Stimulated activated CD4-positive, alpha-beta T cell treated with anti-CD3 and anti-CD28 coated beads, Interleukin-15, amount 100 ng/mL, for 24 hours (primary cell): Measurements from ENCODE around the gene CLDND1.
"Not testable (repeated sequence)": the region's sequence is repeated elsewhere in the genome, so short reads cannot be mapped to it uniquely, and the experiment has no call there.

Experiments used
- DNase-seq: peaks from one replicate; pipeline ENCODE4 v3.0.0-alpha.2; 2020

The CLDND1 gene

GRCh38 chr3:98522544-98523281 is at the start of gene CLDND1:
CLDND1 (minus strand) TSS chr3:98522902; CDS start chr3:98521424, 1,478 bp downstream.
- DNase-seq, result peak; percentile 95

- DNase-seq, result no peak
Observed at GRCh38 chr3:98568402-98568801, 45.7 kb upstream of the CLDND1 start.

GRCh38 chr3:98567666-98568270 is 45.1 kb upstream of the CLDND1 start:
- no peak for DNase-seq

GRCh38 chr3:98565843-98566242 is 43.1 kb upstream of the CLDND1 start:
- DNase-seq, result no peak

- no peak for DNase-seq
Observed at GRCh38 chr3:98565237-98565643, 42.5 kb upstream of the CLDND1 start.

GRCh38 chr3:98564282-98565005 is 41.7 kb upstream of the CLDND1 start:
- DNase-seq, result no peak

- DNase-seq, result no peak
Observed at GRCh38 chr3:98563661-98564281, 41.1 kb upstream of the CLDND1 start.

GRCh38 chr3:98561727-98562521 is 39.2 kb upstream of the CLDND1 start:
- no peak for DNase-seq

GRCh38 chr3:98560911-98561310 is 38.2 kb upstream of the CLDND1 start:
- no peak for DNase-seq

GRCh38 chr3:98559769-98560168 is 37.1 kb upstream of the CLDND1 start:
- DNase-seq, result not testable (repeated sequence)

- no peak for DNase-seq
Observed at GRCh38 chr3:98558100-98558827, 35.6 kb upstream of the CLDND1 start.

GRCh38 chr3:98557324-98558010 is 34.8 kb upstream of the CLDND1 start:
- peak; percentile 67 for DNase-seq

- DNase-seq, result peak; percentile 82
Observed at GRCh38 chr3:98556164-98557130, 33.7 kb upstream of the CLDND1 start.

GRCh38 chr3:98555025-98555379 is 32.3 kb upstream of the CLDND1 start:
- DNase-seq, result no peak

GRCh38 chr3:98554580-98554979 is 31.9 kb upstream of the CLDND1 start:
- DNase-seq, result no peak

GRCh38 chr3:98553753-98554152 is 31.1 kb upstream of the CLDND1 start:
- no peak for DNase-seq

- DNase-seq, result no peak
Observed at GRCh38 chr3:98553021-98553563, 30.4 kb upstream of the CLDND1 start.

GRCh38 chr3:98552232-98553020 is 29.7 kb upstream of the CLDND1 start:
- no peak for DNase-seq

GRCh38 chr3:98551754-98552153 is 29.1 kb upstream of the CLDND1 start:
- DNase-seq, result no peak
